Keratinocyte (primary cell): Measurements from ENCODE around the gene TFRC. TPM values are rescaled to one million over a fixed set of nuclear protein-coding genes. Genes with fewer than 3 reads are reported as not detected.

Experiments used
- DNase-seq: peaks from one replicate; pipeline ENCODE4 v3.0.0-alpha.2; 2011; ENCODE audit warnings: low read depth, missing footprints, low spot score
- FAIRE-seq: peaks from 2 replicates; lab custom pipeline; 2011; peaks lifted over from hg19 to GRCh38; lab: Jason Lieb, UNC
- H2AFZ ChIP-seq: 2 replicates; pipeline ENCODE4 v1.6.0; 2012; ENCODE audit warnings: low read length, control low read depth, inconsistent platforms; ENCODE audit not compliant: control insufficient read depth
- H3K27ac ChIP-seq: 2 replicates; pipeline ENCODE4 v1.5.1; 2011; ENCODE audit warnings: low read length; ENCODE audit not compliant: control insufficient read depth, insufficient read depth
- H3K27me3 ChIP-seq: 3 replicates; pipeline ENCODE4 v1.6.0; 2011; ENCODE audit warnings: low read length; ENCODE audit not compliant: control insufficient read depth, insufficient read depth; ENCODE audit errors: extremely low read depth
- H3K36me3 ChIP-seq, 2 experiments: 2 replicates in 1 of 2; 3 replicates in 1 of 2; pipeline ENCODE4 v1.5.1; 2011; ENCODE audit warnings: low read length in 2 of 2, mild to moderate bottlenecking in 1 of 2; ENCODE audit not compliant: control insufficient read depth in 2 of 2, insufficient read depth in 2 of 2; ENCODE audit errors: extremely low read depth in 1 of 2
- H3K4me1 ChIP-seq: 3 replicates; pipeline ENCODE4 v1.5.1; 2011; ENCODE audit warnings: low read length; ENCODE audit not compliant: control insufficient read depth, insufficient read depth; ENCODE audit errors: extremely low read depth
- H3K4me2 ChIP-seq: 3 replicates; pipeline ENCODE4 v1.6.0; 2011; ENCODE audit warnings: low read depth, low read length; ENCODE audit not compliant: control insufficient read depth, insufficient read depth; ENCODE audit errors: extremely low read depth
- H3K4me3 ChIP-seq, 3 experiments: fragments of 200-600 bp in 1 of 3; sonication (generic) in 1 of 3; 2 replicates in 2 of 3; 3 replicates in 1 of 3; pipeline ENCODE4 v1.5.1; 2011 to 2016; ENCODE audit warnings: low read length in 3 of 3, mild to moderate bottlenecking in 3 of 3, control low read depth in 2 of 3, inconsistent platforms in 1 of 3, low read depth in 1 of 3, mixed read lengths in 1 of 3, mixed run types in 1 of 3, moderate library complexity in 1 of 3; ENCODE audit not compliant: control insufficient read depth in 2 of 3, insufficient read depth in 2 of 3; ENCODE audit errors: extremely low read depth in 1 of 3
- H3K79me2 ChIP-seq: 2 replicates; pipeline ENCODE4 v1.6.0; 2012; ENCODE audit warnings: low read length; ENCODE audit not compliant: control insufficient read depth, insufficient read depth
- H3K9ac ChIP-seq: 3 replicates; pipeline ENCODE4 v1.6.0; 2011; ENCODE audit warnings: low read length; ENCODE audit not compliant: control insufficient read depth, insufficient read depth; ENCODE audit errors: extremely low read depth
- H3K9me1 ChIP-seq: 3 replicates; pipeline ENCODE4 v1.6.0; 2011; ENCODE audit warnings: low read length; ENCODE audit not compliant: control insufficient read depth, insufficient read depth; ENCODE audit errors: extremely low read depth
- H3K9me3 ChIP-seq: 2 replicates; pipeline ENCODE4 v1.5.1; 2012; ENCODE audit warnings: low read depth, low read length; ENCODE audit not compliant: control insufficient read depth
- H4K20me1 ChIP-seq: 3 replicates; pipeline ENCODE4 v1.6.0; 2011; ENCODE audit warnings: low read length; ENCODE audit not compliant: control insufficient read depth, insufficient read depth; ENCODE audit errors: extremely low read depth
- EZH2 ChIP-seq: IDR thresholded peaks from one replicate; pipeline ENCODE4 v1.6.1; 2012; ENCODE audit warnings: inconsistent platforms, mild to moderate bottlenecking, low read length, moderate library complexity
- dilution Hi-C: fragments of 300-500 bp; cut with MboI; formaldehyde crosslinking; loops from one replicate; pipeline ENCODE4 v1.7.0; 2020; ENCODE audit warnings: low sequenced_read_pairs; ENCODE audit not compliant: extremely low pct_ligation_motif_present
- polyA plus RNA-seq, 5 experiments: library from polyadenylated mRNA; depleted of rRNA in 3 of 5; stranded (reverse) in 3 of 5; stranded (forward) in 1 of 5; unstranded in 1 of 5; fragments of >200 nt; gene quantifications; 1 replicate in 1 of 5; 2 replicates in 3 of 5; 3 replicates in 1 of 5; pipeline versions ENCODE4 v1.2.1 to v1.2.3, GENCODE V29; 2011 to 2012; ENCODE audit warnings: missing spikeins in 2 of 5, low read depth in 1 of 5, low replicate concordance in 1 of 5
- TF ChIP-seq, protein P1 (sequence below), 3 experiments: IDR thresholded peaks in 1 of 3; conservative IDR thresholded peaks in 1 of 3; optimal IDR thresholded peaks in 1 of 3; 2 replicates in 2 of 3; 3 replicates in 1 of 3; pipeline versions ENCODE3 to v1.5.1; 2011; ENCODE audit warnings: low read length in 3 of 3, mild to moderate bottlenecking in 3 of 3, moderate library complexity in 2 of 3, control low read depth in 1 of 3, inconsistent platforms in 1 of 3; ENCODE audit not compliant: insufficient read depth in 2 of 3; ENCODE audit errors: extremely low read depth in 1 of 3

TFRC gene
- polyA plus RNA-seq, 1 donor (not counting 4 experiments of a cell fraction or from before 2014, with no cell fraction given): 109 TPM

- Histone ChIP-seq H3K9me1 (no peaks in the 10 kb centered on the region), H2AFZ (no peak overlapping the region), H3K27ac (no peak overlapping the region), H3K79me2 (no peaks in the 10 kb centered on the region), H4K20me1 (no peaks in the 10 kb centered on the region), H3K4me2 (no peak overlapping the region), H3K9ac (no peak overlapping the region), H3K9me3 (no peaks in the 10 kb centered on the region), H3K27me3 (no peaks in the 10 kb centered on the region), H3K36me3 (peaks cover 50 to 54% of the 10 kb centered on the region in 2 experiments), H3K4me3 (no peak overlapping the region), H3K4me1 (no peaks in the 10 kb centered on the region)
- dilution Hi-C loops: no loop called here
- no peak for FAIRE-seq
- TF ChIP-seq, protein P1, sequence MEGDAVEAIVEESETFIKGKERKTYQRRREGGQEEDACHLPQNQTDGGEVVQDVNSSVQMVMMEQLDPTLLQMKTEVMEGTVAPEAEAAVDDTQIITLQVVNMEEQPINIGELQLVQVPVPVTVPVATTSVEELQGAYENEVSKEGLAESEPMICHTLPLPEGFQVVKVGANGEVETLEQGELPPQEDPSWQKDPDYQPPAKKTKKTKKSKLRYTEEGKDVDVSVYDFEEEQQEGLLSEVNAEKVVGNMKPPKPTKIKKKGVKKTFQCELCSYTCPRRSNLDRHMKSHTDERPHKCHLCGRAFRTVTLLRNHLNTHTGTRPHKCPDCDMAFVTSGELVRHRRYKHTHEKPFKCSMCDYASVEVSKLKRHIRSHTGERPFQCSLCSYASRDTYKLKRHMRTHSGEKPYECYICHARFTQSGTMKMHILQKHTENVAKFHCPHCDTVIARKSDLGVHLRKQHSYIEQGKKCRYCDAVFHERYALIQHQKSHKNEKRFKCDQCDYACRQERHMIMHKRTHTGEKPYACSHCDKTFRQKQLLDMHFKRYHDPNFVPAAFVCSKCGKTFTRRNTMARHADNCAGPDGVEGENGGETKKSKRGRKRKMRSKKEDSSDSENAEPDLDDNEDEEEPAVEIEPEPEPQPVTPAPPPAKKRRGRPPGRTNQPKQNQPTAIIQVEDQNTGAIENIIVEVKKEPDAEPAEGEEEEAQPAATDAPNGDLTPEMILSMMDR (optimal IDR thresholded peaks at IDR 0.05 in 1 of 3, IDR thresholded peaks at IDR 0.05 in 1 of 3, conservative IDR thresholded peaks at IDR 0.05 in 1 of 3; ENCODE audit: extremely low read depth in 1 of 3, insufficient read depth in 2 of 3, low read length in 3 of 3): no peak
- no peak for DNase-seq
Observed at GRCh38 chr3:196054661-196055060, 27.2 kb downstream of the TFRC start.

DNA sequence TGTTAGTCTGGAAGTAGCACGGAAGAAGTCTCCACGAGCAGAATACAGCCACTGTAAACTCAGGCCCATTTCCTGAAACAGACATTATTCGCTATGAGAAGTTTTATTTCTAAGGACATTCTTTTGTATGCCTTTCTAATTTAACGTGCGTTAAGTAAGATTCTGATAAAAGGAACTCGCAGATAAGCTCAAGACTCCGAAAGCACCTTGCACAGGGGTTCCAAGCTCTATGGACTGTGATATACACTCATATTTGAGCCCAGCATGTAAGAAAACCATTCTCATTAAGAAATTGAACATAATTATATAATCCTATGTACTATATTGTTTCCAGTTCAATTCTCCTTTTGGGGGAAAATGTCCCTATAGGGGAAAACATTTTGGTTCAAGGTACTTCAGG lies 28.4 kb downstream of the TFRC start:
- no peak for FAIRE-seq
- H3K36me3 ChIP-seq: peaks cover 50 to 53% of the 10 kb centered on the region in 2 experiments
- H3K9me3 ChIP-seq: no peaks in the 10 kb centered on the region
- no peaks in the 10 kb centered on the region for H3K4me1 ChIP-seq
- H3K27me3 ChIP-seq: no peaks in the 10 kb centered on the region
- H3K79me2 ChIP-seq: no peaks in the 10 kb centered on the region
- H3K4me3 ChIP-seq: no peak overlapping the region
- H2AFZ ChIP-seq: no peak overlapping the region
- no peaks in the 10 kb centered on the region for H3K9me1 ChIP-seq
- DNase-seq: no peak
- no peak overlapping the region for H3K4me2 ChIP-seq
- H3K27ac ChIP-seq: no peak overlapping the region
- dilution Hi-C loops: no loop called here
- no peaks in the 10 kb centered on the region for H4K20me1 ChIP-seq
- TF ChIP-seq, protein P1 (optimal IDR thresholded peaks at IDR 0.05 in 1 of 3, IDR thresholded peaks at IDR 0.05 in 1 of 3, conservative IDR thresholded peaks at IDR 0.05 in 1 of 3; ENCODE audit: extremely low read depth in 1 of 3, insufficient read depth in 2 of 3, low read length in 3 of 3): no peak
- TF ChIP-seq EZH2: no peak
- no peak overlapping the region for H3K9ac ChIP-seq
